Calu3 (cell line): ENCODE data around the gene RPS14. TPM values are rescaled to one million over a fixed set of nuclear protein-coding genes. Genes with fewer than 3 reads are reported as not detected.

Source experiments
- BruUV-seq: library from RNA; stranded (reverse); fragments of 400-500 nt; replicated peaks from 2 replicates; lab custom pipeline; 2021; lab: Mats Ljungman, UMichigan
- CTCF ChIA-PET: fragments of 300-600 bp; sonication (Branson Sonifier 250); formaldehyde crosslinking; loops from one replicate; lab custom pipeline; 2022; ENCODE audit warnings: antibody characterized with exemption; lab: Charles Lee
- DNase-seq: peaks from one replicate; pipeline ENCODE4 v3.0.0; 2022
- H3K27ac Mint-ChIP-seq: one replicate; pipeline ENCODE4 v1.8.0; 2022; ENCODE audit warnings: mixed read lengths; ENCODE audit not compliant: unreplicated experiment
- H3K27me3 Mint-ChIP-seq: one replicate; pipeline ENCODE4 v1.8.0; 2022; ENCODE audit warnings: mixed read lengths; ENCODE audit not compliant: unreplicated experiment
- H3K36me3 Mint-ChIP-seq: one replicate; pipeline ENCODE4 v1.8.0; 2022; ENCODE audit warnings: mild to moderate bottlenecking, moderate library complexity, mixed read lengths; ENCODE audit not compliant: insufficient read depth, unreplicated experiment
- H3K4me1 Mint-ChIP-seq: one replicate; pipeline ENCODE4 v1.8.0; 2022; ENCODE audit warnings: mild to moderate bottlenecking, low read depth, mixed read lengths; ENCODE audit not compliant: unreplicated experiment
- H3K4me3 Mint-ChIP-seq: one replicate; pipeline ENCODE4 v1.8.0; 2022; ENCODE audit warnings: mild to moderate bottlenecking, low read depth, moderate library complexity, mixed read lengths; ENCODE audit not compliant: unreplicated experiment
- H3K9me3 Mint-ChIP-seq: one replicate; pipeline ENCODE4 v1.8.0; 2022; ENCODE audit warnings: low read depth, mixed read lengths; ENCODE audit not compliant: unreplicated experiment
- CTCF ChIP-seq: fragments of 200-600 bp; IDR thresholded peaks from one replicate; pipeline ENCODE4 v1.8.0; 2022; ENCODE audit warnings: antibody characterized with exemption; ENCODE audit not compliant: unreplicated experiment
- intact Hi-C: fragments of 100-400 bp; cut with micrococcal nuclease; formaldehyde crosslinking; loops from one replicate; pipeline ENCODE4 v1.10.0; 2022; ENCODE audit not compliant: unreplicated experiment
- total RNA-seq: library from RNA; stranded (reverse); gene quantifications from 2 replicates; pipeline ENCODE4 v1.2.3, GENCODE V29; 2022

The RPS14 gene
- total RNA-seq, 1 experiment from 2014 or later = 2,330 TPM

- no peak for DNase-seq
- CTCF ChIA-PET = interaction anchor here (0.8 to 1.3 kb wide), 4 partner anchors 9 to 43 kb away, joined by 3 to 12 read pairs (median 3); no protein-coding TSS in a partner anchor
- intact Hi-C loops = no loop called here
- no peak for TF ChIP-seq CTCF
- no peak overlapping the region for H3K4me3 Mint-ChIP-seq
- no peaks in the 10 kb centered on the region for H3K27me3 Mint-ChIP-seq
- BruUV-seq = no TSS peak
- no peaks in the 10 kb centered on the region for H3K4me1 Mint-ChIP-seq
- H3K36me3 Mint-ChIP-seq = peaks cover 69% of the 10 kb centered on the region
- H3K9me3 Mint-ChIP-seq = no peaks in the 10 kb centered on the region
- no peak overlapping the region for H3K27ac Mint-ChIP-seq
Observed at GRCh38 chr5:150397146-150397781, 52.3 kb downstream of the RPS14 start.

- Mint-ChIP-seq H3K36me3 (peaks cover 69% of the 10 kb centered on the region), H3K4me1 (no peaks in the 10 kb centered on the region), H3K9me3 (no peaks in the 10 kb centered on the region), H3K27me3 (no peaks in the 10 kb centered on the region), H3K4me3 (no peak overlapping the region), H3K27ac (peak overlapping the region; percentile 10)
- CTCF ChIA-PET = interaction anchor here (1.3 kb wide), 1 partner anchor 40 kb away, joined by 3 read pairs; no protein-coding TSS in a partner anchor
- intact Hi-C loops = no loop called here
- no TSS peak for BruUV-seq
- no peak for TF ChIP-seq CTCF
- no peak for DNase-seq
Observed at GRCh38 chr5:150396267-150396666, 53.3 kb downstream of the RPS14 start.

- Mint-ChIP-seq H3K27ac (no peak overlapping the region), H3K9me3 (no peaks in the 10 kb centered on the region), H3K36me3 (peaks cover 63% of the 10 kb centered on the region), H3K4me3 (no peak overlapping the region), H3K4me1 (no peaks in the 10 kb centered on the region), H3K27me3 (no peaks in the 10 kb centered on the region)
- no peak for DNase-seq
- CTCF ChIA-PET = no interaction called here
- intact Hi-C loops = no loop called here
- TF ChIP-seq CTCF = no peak
- BruUV-seq = no TSS peak
Observed at GRCh38 chr5:150395688-150395975, 53.9 kb downstream of the RPS14 start.

- H3K9me3 Mint-ChIP-seq = no peaks in the 10 kb centered on the region
- no peaks in the 10 kb centered on the region for H3K4me1 Mint-ChIP-seq
- DNase-seq = no peak
- intact Hi-C loops = no loop called here
- peaks cover 58% of the 10 kb centered on the region for H3K36me3 Mint-ChIP-seq
- TF ChIP-seq CTCF = no peak
- CTCF ChIA-PET = interaction anchor here (0.9 kb wide), 1 partner anchor 41 kb away, joined by 8 read pairs; no protein-coding TSS in a partner anchor
- no peaks in the 10 kb centered on the region for H3K27me3 Mint-ChIP-seq
- no peak overlapping the region for H3K4me3 Mint-ChIP-seq
- BruUV-seq = no TSS peak
- H3K27ac Mint-ChIP-seq = no peak overlapping the region
Observed at GRCh38 chr5:150394912-150395687, 54.4 kb downstream of the RPS14 start.
